Measurements from ENCODE around the gene ACTL9. TPM values are rescaled to one million over a fixed set of nuclear protein-coding genes. Genes with fewer than 3 reads are reported as not detected.
A peak's percentile ranks its signal among the peaks of the same experiment; 100 is the strongest.

ACTL9 gene
- total RNA-seq, 1 donor from 2014 or later, result not detected

- no peak for DNase-seq
Observed at GRCh38 chr19:8684001-8684902, 14.3 kb downstream of the ACTL9 start.

GRCh38 chr19:8682931-8683330 lies 15.7 kb downstream of the ACTL9 start:
- no peak for DNase-seq

GRCh38 chr19:8682472-8682871 lies 16.1 kb downstream of the ACTL9 start:
- DNase-seq, result no peak

- no peak for DNase-seq
Observed at GRCh38 chr19:8681345-8682029, 17.1 kb downstream of the ACTL9 start.

- no peak for DNase-seq
Observed at GRCh38 chr19:8680676-8681344, 17.8 kb downstream of the ACTL9 start.

GRCh38 chr19:8678244-8678807 lies 20.3 kb downstream of the ACTL9 start:
- DNase-seq, result no peak

GRCh38 chr19:8675066-8675465 lies 23.5 kb downstream of the ACTL9 start:
- no peak for DNase-seq

GRCh38 chr19:8673276-8673891 lies 25.2 kb downstream of the ACTL9 start:
- DNase-seq, result no peak

- no peak for DNase-seq
Observed at GRCh38 chr19:8666814-8667405, 31.7 kb downstream of the ACTL9 start.

GRCh38 chr19:8665468-8666213 lies 33.0 kb downstream of the ACTL9 start:
- no peak for DNase-seq

- no peak for DNase-seq
Observed at GRCh38 chr19:8664671-8665057, 33.9 kb downstream of the ACTL9 start.

- no peak for DNase-seq
Observed at GRCh38 chr19:8663920-8664670, 34.5 kb downstream of the ACTL9 start.

- DNase-seq, result no peak
Observed at GRCh38 chr19:8662263-8662662, 36.3 kb downstream of the ACTL9 start.

- no peak for DNase-seq
Observed at GRCh38 chr19:8659905-8660304, 38.7 kb downstream of the ACTL9 start.

- DNase-seq, result no peak
Observed at GRCh38 chr19:8657869-8658268, 40.7 kb downstream of the ACTL9 start.

- DNase-seq, result no peak
Observed at GRCh38 chr19:8655340-8655709, 43.3 kb downstream of the ACTL9 start.

GRCh38 chr19:8654591-8655339 lies 43.8 kb downstream of the ACTL9 start:
- peak; percentile 72 for DNase-seq

GRCh38 chr19:8648240-8648639 lies 50.4 kb downstream of the ACTL9 start:
- DNase-seq, result no peak
